ENCODE results near the gene TMEM225.
"Not testable (repeated sequence)": the region's sequence is repeated elsewhere in the genome, so short reads cannot be mapped to it uniquely, and the experiment has no call there.

TMEM225 gene

GRCh38 chr11:123885570-123885969, at the start of gene TMEM225:
Gene TMEM225 (minus strand): TSS chr11:123885670. CDS start chr11:123885425, 245 bp downstream.
- Histone ChIP-seq H3K4me3 (ENCODE audit: low read length) (no peak within 1 kb of the TSS), H3K9me3 (ENCODE audit: control insufficient read depth, insufficient read depth, low read length) (no peaks in the 10 kb centered on the region), H3K27ac (ENCODE audit: low read length) (no peak within 1 kb of the TSS), H3K36me3 (ENCODE audit: control insufficient read depth, insufficient read depth, low read length) (no peaks in the 10 kb centered on the region), H3K4me1 (ENCODE audit: control insufficient read depth, insufficient read depth, low read length) (no peaks in the 10 kb centered on the region), H3K27me3 (ENCODE audit: control insufficient read depth, insufficient read depth, low read length) (no peaks in the 10 kb centered on the region)
- no CpG with 5 or more reads among the region's 3 CpGs for WGBS (ENCODE audit: insufficient coverage, insufficient read length)
- no peak for DNase-seq (ENCODE audit: low read depth, low spot score)

GRCh38 chr11:123924027-123924426, 38.6 kb upstream of the TMEM225 start:
- H3K4me3 ChIP-seq (ENCODE audit: low read length), result no peak overlapping the region
- H3K4me1 ChIP-seq (ENCODE audit: control insufficient read depth, insufficient read depth, low read length), result no peaks in the 10 kb centered on the region
- no peaks in the 10 kb centered on the region for H3K27me3 ChIP-seq (ENCODE audit: control insufficient read depth, insufficient read depth, low read length)
- no peak for DNase-seq (ENCODE audit: low read depth, low spot score)
- H3K9me3 ChIP-seq (ENCODE audit: control insufficient read depth, insufficient read depth, low read length), result no peaks in the 10 kb centered on the region
- no peaks in the 10 kb centered on the region for H3K36me3 ChIP-seq (ENCODE audit: control insufficient read depth, insufficient read depth, low read length)
- H3K27ac ChIP-seq (ENCODE audit: low read length), result no peak overlapping the region
- WGBS (ENCODE audit: insufficient coverage, insufficient read length), result no CpG with 5 or more reads among the region's 1 CpG

GRCh38 chr11:123920943-123921342, 35.5 kb upstream of the TMEM225 start:
- H3K36me3 ChIP-seq (ENCODE audit: control insufficient read depth, insufficient read depth, low read length), result no peaks in the 10 kb centered on the region
- no peak for DNase-seq (ENCODE audit: low read depth, low spot score)
- H3K9me3 ChIP-seq (ENCODE audit: control insufficient read depth, insufficient read depth, low read length), result no peaks in the 10 kb centered on the region
- no peaks in the 10 kb centered on the region for H3K4me1 ChIP-seq (ENCODE audit: control insufficient read depth, insufficient read depth, low read length)
- no CpG with 5 or more reads among the region's 3 CpGs for WGBS (ENCODE audit: insufficient coverage, insufficient read length)
- no peaks in the 10 kb centered on the region for H3K27me3 ChIP-seq (ENCODE audit: control insufficient read depth, insufficient read depth, low read length)
- no peak overlapping the region for H3K27ac ChIP-seq (ENCODE audit: low read length)
- no peak overlapping the region for H3K4me3 ChIP-seq (ENCODE audit: low read length)

GRCh38 chr11:123905826-123906225, 20.4 kb upstream of the TMEM225 start:
- Histone ChIP-seq H3K36me3 (ENCODE audit: control insufficient read depth, insufficient read depth, low read length) (no peaks in the 10 kb centered on the region), H3K9me3 (ENCODE audit: control insufficient read depth, insufficient read depth, low read length) (no peaks in the 10 kb centered on the region), H3K27ac (ENCODE audit: low read length) (no peak overlapping the region), H3K4me3 (ENCODE audit: low read length) (no peak overlapping the region), H3K4me1 (ENCODE audit: control insufficient read depth, insufficient read depth, low read length) (no peaks in the 10 kb centered on the region), H3K27me3 (ENCODE audit: control insufficient read depth, insufficient read depth, low read length) (no peaks in the 10 kb centered on the region)
- no peak for DNase-seq (ENCODE audit: low read depth, low spot score)
- no CpG with 5 or more reads among the region's 3 CpGs for WGBS (ENCODE audit: insufficient coverage, insufficient read length)

- no peak for DNase-seq (ENCODE audit: low read depth, low spot score)
- H3K4me3 ChIP-seq (ENCODE audit: low read length), result no peak overlapping the region
- WGBS (ENCODE audit: insufficient coverage, insufficient read length), result no CpG with 5 or more reads among the region's 3 CpGs
- H3K4me1 ChIP-seq (ENCODE audit: control insufficient read depth, insufficient read depth, low read length), result no peaks in the 10 kb centered on the region
- H3K27ac ChIP-seq (ENCODE audit: low read length), result no peak overlapping the region
- no peaks in the 10 kb centered on the region for H3K36me3 ChIP-seq (ENCODE audit: control insufficient read depth, insufficient read depth, low read length)
- H3K27me3 ChIP-seq (ENCODE audit: control insufficient read depth, insufficient read depth, low read length), result no peaks in the 10 kb centered on the region
- H3K9me3 ChIP-seq (ENCODE audit: control insufficient read depth, insufficient read depth, low read length), result no peaks in the 10 kb centered on the region
These were observed 19.5 kb upstream of the TMEM225 start for GRCh38 chr11:123904932-123905331.

GRCh38 chr11:123903932-123904331, 18.5 kb upstream of the TMEM225 start:
- Histone ChIP-seq H3K36me3 (ENCODE audit: control insufficient read depth, insufficient read depth, low read length) (no peaks in the 10 kb centered on the region), H3K4me1 (ENCODE audit: control insufficient read depth, insufficient read depth, low read length) (no peaks in the 10 kb centered on the region), H3K4me3 (ENCODE audit: low read length) (no peak overlapping the region), H3K9me3 (ENCODE audit: control insufficient read depth, insufficient read depth, low read length) (no peaks in the 10 kb centered on the region), H3K27ac (ENCODE audit: low read length) (no peak overlapping the region), H3K27me3 (ENCODE audit: control insufficient read depth, insufficient read depth, low read length) (no peaks in the 10 kb centered on the region)
- DNase-seq (ENCODE audit: low read depth, low spot score), result no peak
- WGBS (ENCODE audit: insufficient coverage, insufficient read length), result no CpG with 5 or more reads among the region's 2 CpGs

- Histone ChIP-seq H3K4me1 (ENCODE audit: control insufficient read depth, insufficient read depth, low read length) (no peaks in the 10 kb centered on the region), H3K27ac (ENCODE audit: low read length) (no peak within 1 kb of the TSS), H3K9me3 (ENCODE audit: control insufficient read depth, insufficient read depth, low read length) (no peaks in the 10 kb centered on the region), H3K4me3 (ENCODE audit: low read length) (no peak within 1 kb of the TSS), H3K36me3 (ENCODE audit: control insufficient read depth, insufficient read depth, low read length) (no peaks in the 10 kb centered on the region), H3K27me3 (ENCODE audit: control insufficient read depth, insufficient read depth, low read length) (no peaks in the 10 kb centered on the region)
- no peak for DNase-seq (ENCODE audit: low read depth, low spot score)
- WGBS (ENCODE audit: insufficient coverage, insufficient read length), result no CpG with 5 or more reads among the region's 1 CpG
These were observed 16.4 kb upstream of the TMEM225 start, which contains the start of gene OR8D4 for GRCh38 chr11:123901867-123902266. Gene OR8D4 (plus strand): TSS chr11:123902167. CDS start chr11:123906432, 4,265 bp downstream.

- Histone ChIP-seq H3K27ac (ENCODE audit: low read length) (no peak overlapping the region), H3K4me3 (ENCODE audit: low read length) (no peak overlapping the region), H3K9me3 (ENCODE audit: control insufficient read depth, insufficient read depth, low read length) (no peaks in the 10 kb centered on the region), H3K36me3 (ENCODE audit: control insufficient read depth, insufficient read depth, low read length) (no peaks in the 10 kb centered on the region), H3K27me3 (ENCODE audit: control insufficient read depth, insufficient read depth, low read length) (no peaks in the 10 kb centered on the region), H3K4me1 (ENCODE audit: control insufficient read depth, insufficient read depth, low read length) (no peaks in the 10 kb centered on the region)
- DNase-seq (ENCODE audit: low read depth, low spot score), result no peak
- no CpG with 5 or more reads among the region's 3 CpGs for WGBS (ENCODE audit: insufficient coverage, insufficient read length)
These were observed 14.3 kb upstream of the TMEM225 start for GRCh38 chr11:123899792-123900191.

GRCh38 chr11:123892031-123892430, 6.6 kb upstream of the TMEM225 start:
- H3K9me3 ChIP-seq (ENCODE audit: control insufficient read depth, insufficient read depth, low read length), result no peaks in the 10 kb centered on the region; the same call in 1 of the 2 replicates

GRCh38 chr11:123880912-123881311, 4.6 kb downstream of the TMEM225 start:
- no peaks in the 10 kb centered on the region for H3K36me3 ChIP-seq (ENCODE audit: control insufficient read depth, insufficient read depth, low read length)
- H3K9me3 ChIP-seq (ENCODE audit: control insufficient read depth, insufficient read depth, low read length), result no peaks in the 10 kb centered on the region
- no peaks in the 10 kb centered on the region for H3K27me3 ChIP-seq (ENCODE audit: control insufficient read depth, insufficient read depth, low read length)
- H3K4me1 ChIP-seq (ENCODE audit: control insufficient read depth, insufficient read depth, low read length), result no peaks in the 10 kb centered on the region
- no peak overlapping the region for H3K27ac ChIP-seq (ENCODE audit: low read length)
- H3K4me3 ChIP-seq (ENCODE audit: low read length), result no peak overlapping the region
- DNase-seq (ENCODE audit: low read depth, low spot score), result no peak
- no CpG with 5 or more reads among the region's 4 CpGs for WGBS (ENCODE audit: insufficient coverage, insufficient read length)

More at GRCh38 chr11:123892031-123892430, 6.6 kb upstream of the TMEM225 start:
- no peaks in the 10 kb centered on the region for H3K4me1 ChIP-seq (ENCODE audit: control insufficient read depth, insufficient read depth, low read length)
- no peak for DNase-seq (ENCODE audit: low read depth, low spot score)
- no peak overlapping the region for H3K27ac ChIP-seq (ENCODE audit: low read length)
- H3K36me3 ChIP-seq (ENCODE audit: control insufficient read depth, insufficient read depth, low read length), result no peaks in the 10 kb centered on the region
- H3K27me3 ChIP-seq (ENCODE audit: control insufficient read depth, insufficient read depth, low read length), result no peaks in the 10 kb centered on the region
- H3K4me3 ChIP-seq (ENCODE audit: low read length), result no peak overlapping the region

- not testable (repeated sequence) for H3K4me3 ChIP-seq (ENCODE audit: low read length); H3K4me1 ChIP-seq (ENCODE audit: control insufficient read depth, insufficient read depth, low read length); DNase-seq (ENCODE audit: low read depth, low spot score); H3K9me3 ChIP-seq (ENCODE audit: control insufficient read depth, insufficient read depth, low read length); H3K36me3 ChIP-seq (ENCODE audit: control insufficient read depth, insufficient read depth, low read length); H3K27ac ChIP-seq (ENCODE audit: low read length); H3K27me3 ChIP-seq (ENCODE audit: control insufficient read depth, insufficient read depth, low read length)
- WGBS (ENCODE audit: insufficient coverage, insufficient read length), result no CpG with 5 or more reads among the region's 9 CpGs
These were observed 17.7 kb downstream of the TMEM225 start for GRCh38 chr11:123867795-123868194.

Data from iPS DF 6.9 (cell line).